HG02970 (cell line): Measurements from ENCODE around the gene PRR20G.
"Not testable (repeated sequence)": the region's sequence is repeated elsewhere in the genome, so short reads cannot be mapped to it uniquely, and the experiment has no call there.

Experiments used
- ATAC-seq: cut with Tn5 transposase; IDR thresholded peaks from one replicate; pipeline ENCODE4 v1.9.1; 2021; ENCODE audit warnings: mild to moderate bottlenecking, moderate library complexity, moderate number of reproducible peaks; ENCODE audit not compliant: unreplicated experiment, low FRiP score

PRR20G gene

GRCh38 chr3:127287840-127288239 lies at the start of gene PRR20G:
TSS of gene PRR20G (minus strand) at chr3:127288046. CDS start at chr3:127287365, 681 bp downstream.
- ATAC-seq, result no peak

- no peak for ATAC-seq
These were observed 49.2 kb upstream of the PRR20G start for GRCh38 chr3:127337001-127337400.

- no peak for ATAC-seq
These were observed 48.3 kb upstream of the PRR20G start for GRCh38 chr3:127336101-127336500.

DNA sequence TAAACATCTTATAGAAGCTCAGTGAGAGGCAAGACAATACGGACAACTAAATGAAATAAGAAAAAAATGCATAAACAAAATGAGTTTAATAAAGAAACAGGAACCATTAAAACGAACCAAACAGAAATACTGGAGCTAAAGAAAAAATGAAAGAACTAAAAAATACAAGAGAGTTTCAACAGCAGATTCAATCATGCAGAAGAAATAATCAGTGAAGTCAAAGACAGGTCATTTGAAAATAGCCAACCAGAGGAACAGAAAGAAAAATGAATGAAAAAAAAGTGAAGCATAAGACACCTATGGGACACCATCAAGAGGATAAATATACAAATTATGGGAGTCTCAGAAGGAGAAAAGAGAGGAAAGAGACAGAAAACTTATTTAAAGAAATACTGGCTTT lies 42.5 kb upstream of the PRR20G start:
- ATAC-seq, result no peak

DNA sequence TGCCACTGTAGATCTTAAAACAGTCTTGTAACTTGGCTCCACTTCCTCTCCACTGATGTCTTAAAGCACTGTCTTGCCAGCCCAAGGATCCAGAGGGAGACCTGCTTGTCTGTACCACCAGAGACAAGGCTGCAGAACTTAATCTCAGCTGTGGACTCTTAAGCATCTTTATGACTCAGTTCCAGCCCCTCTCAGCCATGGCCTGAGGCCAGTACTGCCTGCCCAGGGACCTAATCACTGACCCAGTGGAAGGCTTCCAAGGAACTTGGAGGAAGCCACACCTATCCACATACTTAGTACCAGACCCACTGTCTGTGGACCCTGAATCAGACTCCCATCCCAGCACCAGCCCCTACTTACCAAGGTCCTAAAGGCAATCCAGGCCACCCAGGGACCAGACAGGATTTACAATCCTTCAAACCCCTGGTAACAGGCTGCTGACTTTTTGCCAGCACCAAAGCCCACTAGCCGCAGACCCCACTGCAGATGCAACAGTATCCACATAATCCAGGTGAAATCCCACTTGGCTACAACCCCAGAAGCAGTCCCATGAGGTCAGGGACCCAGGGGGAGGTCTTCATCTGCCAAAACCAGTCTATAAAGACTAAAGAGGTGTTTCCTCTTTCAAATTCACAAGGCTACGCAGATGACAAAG lies 41.9 kb upstream of the PRR20G start:
- no peak for ATAC-seq

DNA sequence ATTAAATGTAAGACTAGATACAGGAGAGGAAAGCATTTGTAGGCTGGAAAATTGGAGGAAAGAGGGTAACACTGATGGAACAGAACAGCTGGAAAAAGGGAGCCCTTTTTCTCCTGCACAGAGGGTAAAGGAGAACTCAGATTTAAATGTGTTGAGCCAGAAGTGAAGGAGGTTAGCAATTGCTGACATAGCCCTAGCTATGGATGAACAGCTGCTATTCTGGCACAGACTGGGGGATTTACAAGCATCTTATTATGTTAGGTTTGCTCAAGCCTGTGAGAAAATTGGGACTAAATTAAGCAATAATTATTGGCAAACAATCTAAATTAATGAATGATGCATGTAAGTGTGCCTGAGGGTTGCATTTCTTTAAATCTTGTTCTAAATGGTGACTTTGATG lies 40.6 kb upstream of the PRR20G start:
- no peak for ATAC-seq

DNA sequence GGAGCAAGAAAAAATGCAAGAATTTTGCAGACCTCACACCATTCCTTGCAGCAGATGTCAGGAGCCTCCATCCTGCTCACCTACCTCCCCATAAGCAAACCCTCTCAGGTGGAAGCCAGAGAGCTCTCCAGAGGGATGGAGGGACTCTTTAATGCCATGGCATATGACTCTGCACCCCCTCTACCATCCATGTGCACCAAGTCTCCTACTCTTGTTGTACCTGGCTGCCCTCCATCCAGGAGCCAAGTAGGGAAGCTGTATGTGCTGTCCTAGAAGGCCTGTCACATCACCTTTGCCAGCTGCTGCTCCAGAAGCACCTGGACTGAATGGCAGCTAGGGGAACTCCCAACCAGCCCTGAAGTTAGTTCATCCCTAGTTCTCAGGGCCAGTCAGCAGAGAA lies 38.5 kb upstream of the PRR20G start:
- no peak for ATAC-seq

GRCh38 chr3:127325629-127325961 lies 37.7 kb upstream of the PRR20G start:
- ATAC-seq, result no peak

DNA sequence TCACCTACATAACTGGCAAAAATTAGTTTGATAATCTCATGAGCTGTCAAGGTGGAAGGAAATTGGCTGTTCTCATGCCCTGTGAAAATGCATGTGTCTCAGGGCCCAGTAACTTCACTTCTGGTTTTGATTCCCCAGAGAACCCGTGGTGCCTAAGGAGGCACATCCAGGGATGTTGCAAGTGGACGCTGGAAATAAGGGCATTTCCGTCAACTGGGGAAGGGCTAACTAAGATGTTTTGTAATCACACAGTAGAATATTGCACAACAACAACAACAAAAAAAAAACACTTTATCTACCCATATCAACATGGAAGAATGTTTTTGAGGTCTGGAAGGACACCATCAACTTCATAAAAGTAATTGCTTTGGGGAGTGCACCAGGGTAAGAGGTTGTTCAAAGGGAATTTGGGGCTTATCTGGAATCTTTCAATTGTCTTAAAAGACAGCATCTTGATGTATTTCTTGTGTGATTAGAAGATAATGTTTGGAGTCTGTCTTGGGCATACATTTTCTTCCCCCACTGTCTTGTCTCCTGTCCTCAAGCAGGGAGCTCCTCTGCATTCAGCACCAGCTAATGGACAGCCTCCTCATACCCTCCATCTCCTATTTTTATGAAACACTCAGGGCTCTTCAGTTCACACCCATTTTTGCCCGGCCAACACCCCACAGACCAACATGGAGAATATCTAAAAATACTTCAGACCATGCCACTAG lies 37.2 kb upstream of the PRR20G start:
- no peak for ATAC-seq

DNA sequence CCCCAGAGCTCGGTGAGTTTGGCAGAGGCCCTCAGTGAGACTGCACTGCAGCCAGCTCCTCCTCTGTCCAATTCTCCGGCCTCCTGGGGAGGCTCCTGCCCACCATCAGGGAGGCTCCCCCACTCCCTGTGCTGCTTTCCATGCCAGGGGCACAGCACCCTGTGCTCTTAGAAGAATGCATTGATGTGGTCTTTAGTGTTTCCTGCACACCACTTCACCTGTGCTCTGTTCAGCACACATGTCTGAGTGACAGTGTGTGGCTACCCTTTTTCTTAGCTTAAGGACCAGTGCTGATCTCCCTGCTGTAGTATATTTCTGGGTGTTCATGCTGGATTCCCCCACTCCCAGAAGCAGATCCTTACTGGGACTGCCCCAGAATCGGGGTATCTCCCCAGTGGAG lies 36.2 kb upstream of the PRR20G start:
- ATAC-seq, result no peak

DNA sequence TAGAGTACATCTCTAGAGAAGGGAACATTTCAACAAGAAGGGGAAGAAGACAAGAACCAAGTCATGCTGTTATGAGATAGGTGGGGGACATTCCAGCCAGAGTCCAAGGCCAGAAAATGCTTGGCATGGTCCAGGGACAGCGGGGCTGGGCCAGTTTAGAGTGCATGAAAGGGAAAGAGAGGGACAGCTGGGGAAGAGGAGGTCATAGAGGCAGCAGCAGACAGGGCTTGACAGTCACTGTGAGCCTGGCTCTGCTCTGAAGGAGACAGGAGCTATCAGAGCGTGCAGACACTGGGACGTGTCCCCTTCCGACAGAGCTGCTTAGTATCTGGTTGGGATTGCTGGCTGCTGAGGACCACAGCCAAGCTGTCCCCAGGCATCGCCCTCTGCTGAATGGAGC lies 35.7 kb upstream of the PRR20G start:
- no peak for ATAC-seq

DNA sequence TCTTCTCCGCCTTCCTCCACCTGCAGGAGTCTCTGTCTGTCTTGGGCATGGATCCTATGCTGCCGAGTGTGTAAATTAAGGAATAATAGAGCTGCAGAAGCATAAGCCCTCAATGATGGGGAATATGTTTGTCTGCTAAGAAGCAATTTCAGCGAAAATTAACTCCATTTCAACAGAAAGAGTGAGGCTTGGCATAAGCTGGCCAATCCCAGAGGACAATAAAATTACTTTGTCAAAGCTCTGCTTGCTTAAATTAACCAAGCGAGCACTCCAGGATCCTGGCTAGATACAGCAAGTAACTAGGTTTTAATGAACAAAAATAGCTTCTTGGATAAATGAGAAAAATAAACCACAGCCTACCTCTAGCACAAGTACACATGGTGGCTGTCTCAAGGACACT lies 33.5 kb upstream of the PRR20G start:
- ATAC-seq, result no peak

- ATAC-seq, result no peak
These were observed 32.8 kb upstream of the PRR20G start for GRCh38 chr3:127320529-127321121.

GRCh38 chr3:127316685-127317084 lies 28.8 kb upstream of the PRR20G start:
- ATAC-seq, result no peak

GRCh38 chr3:127312818-127313217 lies 25.0 kb upstream of the PRR20G start:
- ATAC-seq, result no peak

- ATAC-seq, result not testable (repeated sequence)
These were observed 21.0 kb upstream of the PRR20G start for GRCh38 chr3:127308821-127309220.

DNA sequence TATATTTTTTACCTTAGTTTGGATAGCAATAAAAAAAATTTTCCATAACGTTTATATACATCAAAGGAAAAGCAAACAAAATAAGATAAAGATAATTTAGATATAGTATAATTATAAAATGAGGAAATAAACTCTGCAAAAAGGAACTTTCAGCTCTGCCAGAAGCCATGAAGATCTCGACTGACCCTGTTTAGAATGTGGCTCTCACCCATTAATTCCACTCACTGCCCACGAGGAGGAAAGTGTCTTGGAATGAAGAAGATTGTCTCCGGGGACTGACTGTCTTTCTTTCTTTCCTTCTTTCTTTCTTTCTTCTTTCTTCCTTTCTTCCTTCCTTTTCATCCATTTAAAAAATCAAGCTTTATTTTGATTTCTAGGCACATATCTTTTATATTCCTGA lies 20.1 kb upstream of the PRR20G start:
- no peak for ATAC-seq

DNA sequence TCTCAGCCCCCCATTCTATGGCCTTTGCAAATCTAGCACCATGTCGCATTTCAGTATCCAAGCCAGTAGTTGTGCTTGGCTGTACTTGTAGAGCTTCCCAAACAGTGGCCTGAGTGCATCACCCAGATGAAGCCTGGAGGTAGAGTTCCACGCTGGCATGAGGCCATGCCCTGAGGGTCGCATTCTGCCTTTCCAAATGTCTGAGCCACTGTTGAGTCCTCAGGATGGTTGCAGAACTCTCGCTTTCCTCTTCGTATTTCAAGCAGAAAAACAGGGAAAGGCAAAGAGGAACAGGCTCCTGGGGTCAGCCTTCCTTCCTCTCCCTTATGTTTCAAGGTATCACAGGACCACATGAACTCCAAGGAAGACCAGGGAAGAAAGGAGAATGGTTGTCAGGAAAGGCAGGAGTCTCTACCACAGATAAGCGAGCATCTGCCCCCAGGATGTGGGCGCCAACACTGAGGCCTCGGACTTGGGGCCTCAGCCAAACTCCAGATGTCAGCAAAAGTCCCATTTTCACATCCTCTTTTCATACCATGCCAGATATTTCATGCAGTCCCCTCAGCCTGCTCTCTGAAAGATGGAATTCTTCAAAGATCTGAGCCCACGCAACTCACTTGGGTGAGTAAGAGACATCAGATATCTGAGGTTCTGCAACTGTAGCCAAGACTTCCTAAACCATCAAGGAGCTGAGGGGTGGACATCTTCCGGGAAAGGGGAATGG lies 19.4 kb upstream of the PRR20G start:
- no peak for ATAC-seq

- no peak for ATAC-seq
These were observed 18.7 kb upstream of the PRR20G start for GRCh38 chr3:127306361-127307111.

DNA sequence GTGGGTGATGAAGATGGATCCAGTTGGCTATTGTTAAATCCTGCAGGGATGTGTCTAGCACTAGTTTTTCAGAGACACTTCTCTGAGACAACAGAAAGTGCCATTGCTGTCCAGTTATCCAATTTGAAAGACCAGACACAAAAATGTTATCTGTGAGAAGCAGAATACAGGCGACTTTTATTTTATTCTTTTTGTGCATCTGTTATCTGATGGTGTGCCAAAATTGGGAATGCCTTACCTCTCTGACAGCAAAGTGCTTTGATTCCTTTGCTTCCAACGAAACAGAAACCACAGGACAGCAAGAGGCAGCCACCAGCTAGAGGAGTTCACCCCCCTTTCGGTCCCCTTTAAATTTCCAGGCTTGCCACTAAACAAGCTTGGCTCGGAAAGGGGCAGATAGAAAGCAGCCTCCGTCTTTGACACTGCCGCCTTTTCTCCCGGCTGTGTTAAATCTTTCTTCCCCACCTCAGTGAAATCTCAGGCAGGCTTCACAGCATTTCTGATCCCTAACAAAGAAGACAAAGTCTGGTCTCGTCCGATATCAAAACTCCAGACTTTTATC lies 17.7 kb upstream of the PRR20G start:
- ATAC-seq, result no peak
